Neural crest cell (in vitro differentiated cells): ENCODE results near the gene CIDEB. TPM values are rescaled to one million over a fixed set of nuclear protein-coding genes. Genes with fewer than 3 reads are reported as not detected.

Source experiments
- DNase-seq: peaks from one replicate; pipeline ENCODE4 v3.0.0; 2021; ENCODE audit warnings: low read depth, mixed read lengths, low spot score
- H3K27ac Mint-ChIP-seq: one replicate; pipeline ENCODE4 v1.8.0; 2021; ENCODE audit warnings: mild to moderate bottlenecking, mixed read lengths; ENCODE audit not compliant: unreplicated experiment
- H3K27me3 Mint-ChIP-seq: 2 replicates; pipeline ENCODE4 v1.8.0; 2021; ENCODE audit warnings: low read depth, mild to moderate bottlenecking, mixed read lengths
- H3K36me3 Mint-ChIP-seq: 2 replicates; pipeline ENCODE4 v1.8.0; 2021; ENCODE audit warnings: low read depth, mild to moderate bottlenecking, mixed read lengths
- H3K4me1 Mint-ChIP-seq: 2 replicates; pipeline ENCODE4 v1.8.0; 2021; ENCODE audit warnings: mixed read lengths
- H3K4me3 Mint-ChIP-seq: one replicate; pipeline ENCODE4 v1.8.0; 2021; ENCODE audit warnings: mild to moderate bottlenecking, mixed read lengths
- H3K9me3 Mint-ChIP-seq: 2 replicates; pipeline ENCODE4 v1.8.0; 2021; ENCODE audit warnings: mixed read lengths
- CTCF ChIP-seq: fragments of 200-600 bp; sonication (generic); conservative IDR thresholded peaks from 2 replicates; pipeline ENCODE4 v1.5.0; 2021; ENCODE audit warnings: antibody characterized with exemption, mild to moderate bottlenecking
- total RNA-seq: library from RNA; stranded (reverse); gene quantifications from 2 replicates; pipeline ENCODE4 v1.2.1, GENCODE V29; 2021

The CIDEB gene
- total RNA-seq, 1 donor from 2014 or later: not detected

GRCh38 chr14:24304019-24304387, 3.8 kb downstream of the CIDEB start:
- no peak overlapping the region for H3K4me3 Mint-ChIP-seq
- H3K27me3 Mint-ChIP-seq: no peaks in the 10 kb centered on the region
- no peak overlapping the region for H3K27ac Mint-ChIP-seq
- no peaks in the 10 kb centered on the region for H3K9me3 Mint-ChIP-seq
- no peak for DNase-seq
- no peak for TF ChIP-seq CTCF
- H3K36me3 Mint-ChIP-seq: peaks cover 5% of the 10 kb centered on the region
- peaks cover 22% of the 10 kb centered on the region for H3K4me1 Mint-ChIP-seq

GRCh38 chr14:24300326-24300980, 7.3 kb downstream of the CIDEB start:
- no peak for TF ChIP-seq CTCF
- peak overlapping the region; percentile 97 for H3K4me3 Mint-ChIP-seq
- peaks cover 2% of the 10 kb centered on the region for H3K36me3 Mint-ChIP-seq
- no peak for DNase-seq
- peaks cover 32% of the 10 kb centered on the region for H3K4me1 Mint-ChIP-seq
- H3K27me3 Mint-ChIP-seq: no peaks in the 10 kb centered on the region
- no peaks in the 10 kb centered on the region for H3K9me3 Mint-ChIP-seq
- H3K27ac Mint-ChIP-seq: peak overlapping the region; percentile 72

DNA sequence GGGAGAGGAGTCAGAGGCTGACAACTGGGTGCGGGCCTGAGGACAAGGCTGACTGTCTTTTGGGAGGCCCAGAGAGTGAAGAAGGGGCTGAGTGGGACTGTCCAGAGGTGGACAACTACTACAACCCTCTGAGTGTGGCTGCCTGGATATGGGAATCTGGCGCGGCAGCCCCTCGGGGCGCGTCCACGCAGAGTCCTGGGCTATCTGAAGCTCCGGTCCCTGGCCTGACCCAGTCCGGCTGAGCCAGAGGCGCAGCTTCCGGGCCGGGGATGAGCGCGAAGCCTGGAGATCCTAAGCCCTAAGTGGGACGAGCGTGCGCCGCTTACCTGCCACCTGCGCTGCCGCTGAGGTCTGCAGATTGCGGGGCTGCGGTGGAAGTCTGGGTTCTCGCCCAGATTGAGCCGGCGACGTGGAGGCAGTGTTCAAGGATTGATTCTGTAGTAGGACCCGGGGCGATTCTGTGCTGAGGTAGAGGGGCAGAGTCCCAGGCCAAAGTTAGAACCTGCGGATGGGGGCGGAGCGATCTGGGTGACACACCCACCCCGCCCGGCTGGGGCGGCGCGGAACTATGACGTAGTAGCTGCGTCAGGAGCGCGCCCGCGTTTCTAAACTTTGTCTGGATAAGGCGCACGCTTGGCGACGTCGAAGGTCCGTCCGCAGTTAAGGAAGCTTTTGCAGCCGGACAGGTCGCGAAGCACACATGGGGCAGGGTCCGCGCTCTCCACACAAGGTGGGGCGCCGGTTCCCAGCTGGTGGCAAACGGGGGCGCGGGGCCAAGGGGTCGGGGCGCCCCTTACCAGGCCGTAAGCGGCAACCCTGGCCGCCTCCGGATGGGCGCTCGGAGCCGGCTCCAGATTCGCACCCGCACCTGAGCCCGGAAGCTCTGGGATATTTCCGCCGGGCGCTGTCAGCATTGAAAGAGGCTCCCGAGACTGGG, 8.3 kb downstream of the CIDEB start, which contains the start of the genes DHRS1 and NOP9:
TSS of gene DHRS1 (minus strand) at position 526 of the 937 bp plus-strand sequence. CDS start 674 bp downstream, outside the sequence.
TSS of gene NOP9 (plus strand) at position 596 of the 937 bp plus-strand sequence. CDS start at position 701, 105 bp downstream.
- peaks cover 32% of the 10 kb centered on the region for H3K4me1 Mint-ChIP-seq
- TF ChIP-seq CTCF: no peak
- H3K27ac Mint-ChIP-seq: peak within 1 kb of the TSS; percentile 94
- H3K36me3 Mint-ChIP-seq: peaks cover 2% of the 10 kb centered on the region
- peak; percentile 89 for DNase-seq
- peak within 1 kb of the TSS; percentile 97 for H3K4me3 Mint-ChIP-seq
- no peaks in the 10 kb centered on the region for H3K9me3 Mint-ChIP-seq
- no peaks in the 10 kb centered on the region for H3K27me3 Mint-ChIP-seq

GRCh38 chr14:24298892-24299254, 8.9 kb downstream of the CIDEB start:
- no peak for TF ChIP-seq CTCF
- Mint-ChIP-seq H3K36me3 (peaks cover 2% of the 10 kb centered on the region), H3K9me3 (no peaks in the 10 kb centered on the region), H3K4me3 (peak overlapping the region; percentile 97), H3K27ac (peak overlapping the region; percentile 94), H3K27me3 (no peaks in the 10 kb centered on the region), H3K4me1 (peaks cover 32% of the 10 kb centered on the region)
- DNase-seq: no peak

GRCh38 chr14:24297190-24297964, 10.4 kb downstream of the CIDEB start:
- TF ChIP-seq CTCF: peak; percentile 59
- Mint-ChIP-seq H3K4me1 (peaks cover 32% of the 10 kb centered on the region), H3K27me3 (no peaks in the 10 kb centered on the region), H3K36me3 (peaks cover 2% of the 10 kb centered on the region), H3K9me3 (no peaks in the 10 kb centered on the region), H3K27ac (no peak overlapping the region), H3K4me3 (peak overlapping the region; percentile 73)
- DNase-seq: no peak
